Activated CD4-positive, alpha-beta T cell treated with anti-CD3 and anti-CD28 coated beads, Interleukin-2, amount 50 U/mL, for 48 hours (primary cell): ENCODE results near the gene RBM44.
"Not testable (repeated sequence)": the region's sequence is repeated elsewhere in the genome, so short reads cannot be mapped to it uniquely, and the experiment has no call there.

Source experiments
- DNase-seq, 2 experiments: peaks; one replicate each; pipeline ENCODE4 v3.0.0-alpha.2; 2020

RBM44 gene

GRCh38 chr2:237798236-237799059, at the start of gene RBM44:
Gene RBM44 (plus strand): TSS chr2:237798779. CDS start chr2:237813610, 14,831 bp downstream.
- DNase-seq: no peak

GRCh38 chr2:237749002-237749401, 49.6 kb upstream of the RBM44 start:
- DNase-seq: no peak

GRCh38 chr2:237749961-237750360, 48.6 kb upstream of the RBM44 start:
- no peak for DNase-seq

- not testable (repeated sequence) for DNase-seq
Observed at GRCh38 chr2:237750441-237750840, 48.1 kb upstream of the RBM44 start.

GRCh38 chr2:237752761-237753165, 45.8 kb upstream of the RBM44 start:
- peak; percentile 43 to 57 for DNase-seq

- DNase-seq: no peak
Observed at GRCh38 chr2:237754182-237754581, 44.4 kb upstream of the RBM44 start.

- no peak for DNase-seq
Observed at GRCh38 chr2:237754626-237755248, 43.8 kb upstream of the RBM44 start.

GRCh38 chr2:237757616-237758015, 41.0 kb upstream of the RBM44 start:
- DNase-seq: no peak

- no peak for DNase-seq
Observed at GRCh38 chr2:237758185-237758584, 40.4 kb upstream of the RBM44 start.

GRCh38 chr2:237759176-237759575, 39.4 kb upstream of the RBM44 start:
- DNase-seq: no peak

- DNase-seq: no peak
Observed at GRCh38 chr2:237760506-237761502, 37.8 kb upstream of the RBM44 start.

- not testable (repeated sequence) for DNase-seq
Observed at GRCh38 chr2:237762291-237763182, 36.0 kb upstream of the RBM44 start.

- DNase-seq: no peak
Observed at GRCh38 chr2:237763812-237764211, 34.8 kb upstream of the RBM44 start.

- not testable (repeated sequence) for DNase-seq
Observed at GRCh38 chr2:237765122-237765521, 33.5 kb upstream of the RBM44 start.

- no peak for DNase-seq
Observed at GRCh38 chr2:237765875-237766274, 32.7 kb upstream of the RBM44 start.

GRCh38 chr2:237766340-237766739, 32.2 kb upstream of the RBM44 start:
- no peak for DNase-seq

- DNase-seq: no peak
Observed at GRCh38 chr2:237772513-237772912, 26.1 kb upstream of the RBM44 start.

GRCh38 chr2:237773826-237774225, 24.8 kb upstream of the RBM44 start:
- no peak for DNase-seq

- peak; percentile 51 to 63 for DNase-seq
Observed at GRCh38 chr2:237774811-237775553, 23.6 kb upstream of the RBM44 start.

- DNase-seq: no peak
Observed at GRCh38 chr2:237779521-237779920, 19.1 kb upstream of the RBM44 start.

- DNase-seq: no peak
Observed at GRCh38 chr2:237782181-237782580, 16.4 kb upstream of the RBM44 start.
